ENCODE results near the gene STX8. TPM values are rescaled to one million over a fixed set of nuclear protein-coding genes. Genes with fewer than 3 reads are reported as not detected.
A peak's percentile ranks its signal among the peaks of the same experiment; 100 is the strongest.

Gene STX8
- total RNA-seq, 1 donor from 2014 or later, result 57.8 TPM

- TF ChIP-seq, protein P1, sequence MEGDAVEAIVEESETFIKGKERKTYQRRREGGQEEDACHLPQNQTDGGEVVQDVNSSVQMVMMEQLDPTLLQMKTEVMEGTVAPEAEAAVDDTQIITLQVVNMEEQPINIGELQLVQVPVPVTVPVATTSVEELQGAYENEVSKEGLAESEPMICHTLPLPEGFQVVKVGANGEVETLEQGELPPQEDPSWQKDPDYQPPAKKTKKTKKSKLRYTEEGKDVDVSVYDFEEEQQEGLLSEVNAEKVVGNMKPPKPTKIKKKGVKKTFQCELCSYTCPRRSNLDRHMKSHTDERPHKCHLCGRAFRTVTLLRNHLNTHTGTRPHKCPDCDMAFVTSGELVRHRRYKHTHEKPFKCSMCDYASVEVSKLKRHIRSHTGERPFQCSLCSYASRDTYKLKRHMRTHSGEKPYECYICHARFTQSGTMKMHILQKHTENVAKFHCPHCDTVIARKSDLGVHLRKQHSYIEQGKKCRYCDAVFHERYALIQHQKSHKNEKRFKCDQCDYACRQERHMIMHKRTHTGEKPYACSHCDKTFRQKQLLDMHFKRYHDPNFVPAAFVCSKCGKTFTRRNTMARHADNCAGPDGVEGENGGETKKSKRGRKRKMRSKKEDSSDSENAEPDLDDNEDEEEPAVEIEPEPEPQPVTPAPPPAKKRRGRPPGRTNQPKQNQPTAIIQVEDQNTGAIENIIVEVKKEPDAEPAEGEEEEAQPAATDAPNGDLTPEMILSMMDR (conservative IDR thresholded peaks at IDR 0.05; ENCODE audit: low read depth, low read length), result no peak
- no peak for DNase-seq (ENCODE audit: low read depth)
- no peak overlapping the region for H3K4me3 ChIP-seq (ENCODE audit: low read depth, low read length)
Measured at GRCh38 chr17:9537177-9537776, 38.3 kb downstream of the STX8 start.

- TF ChIP-seq, protein P1 (conservative IDR thresholded peaks at IDR 0.05; ENCODE audit: low read depth, low read length), result no peak
- no peak for DNase-seq (ENCODE audit: low read depth)
- no peak overlapping the region for H3K4me3 ChIP-seq (ENCODE audit: low read depth, low read length)
Measured at GRCh38 chr17:9536061-9536460, 39.6 kb downstream of the STX8 start.

GRCh38 chr17:9533441-9533840 is 42.2 kb downstream of the STX8 start:
- H3K4me3 ChIP-seq (ENCODE audit: low read depth, low read length), result no peak overlapping the region
- no peak for DNase-seq (ENCODE audit: low read depth)
- TF ChIP-seq, protein P1 (conservative IDR thresholded peaks at IDR 0.05; ENCODE audit: low read depth, low read length), result no peak

GRCh38 chr17:9532715-9533114 is 42.9 kb downstream of the STX8 start:
- no peak overlapping the region for H3K4me3 ChIP-seq (ENCODE audit: low read depth, low read length)
- TF ChIP-seq, protein P1 (conservative IDR thresholded peaks at IDR 0.05; ENCODE audit: low read depth, low read length), result no peak
- no peak for DNase-seq (ENCODE audit: low read depth)

DNA sequence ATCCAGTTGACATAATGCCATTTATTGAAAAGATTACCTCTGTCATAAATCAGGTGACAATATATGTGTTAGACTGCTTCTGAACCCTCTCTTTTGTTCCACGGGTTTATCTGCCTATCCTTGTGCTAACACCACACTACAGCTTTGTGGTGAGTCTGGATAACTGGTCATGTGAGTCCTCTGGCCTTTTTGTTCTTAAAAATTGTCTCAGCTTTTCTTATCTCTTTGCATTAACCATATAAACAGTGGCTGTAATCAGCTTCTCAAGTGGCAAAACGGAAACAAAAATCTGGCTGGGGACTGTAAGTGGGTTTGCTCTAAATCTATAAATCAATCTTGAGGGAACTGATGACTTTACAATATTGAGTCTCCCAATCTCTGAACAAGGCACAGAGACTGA is 44.6 kb downstream of the STX8 start:
- TF ChIP-seq, protein P1 (conservative IDR thresholded peaks at IDR 0.05; ENCODE audit: low read depth, low read length), result no peak
- DNase-seq (ENCODE audit: low read depth), result no peak
- no peak overlapping the region for H3K4me3 ChIP-seq (ENCODE audit: low read depth, low read length)

- no peak overlapping the region for H3K4me3 ChIP-seq (ENCODE audit: low read depth, low read length)
- TF ChIP-seq, protein P1 (conservative IDR thresholded peaks at IDR 0.05; ENCODE audit: low read depth, low read length), result peak; percentile 68
- DNase-seq (ENCODE audit: low read depth), result no peak
Measured at GRCh38 chr17:9529033-9529700, 46.5 kb downstream of the STX8 start.

- TF ChIP-seq, protein P1 (conservative IDR thresholded peaks at IDR 0.05; ENCODE audit: low read depth, low read length), result no peak
- DNase-seq (ENCODE audit: low read depth), result no peak
- H3K4me3 ChIP-seq (ENCODE audit: low read depth, low read length), result no peak overlapping the region
Measured at GRCh38 chr17:9527788-9528187, 47.8 kb downstream of the STX8 start.

Data from epithelial cell of proximal tubule (primary cell).